Astrocyte (in vitro differentiated cells and primary cell): ENCODE data around the gene UPB1. TPM values are rescaled to one million over a fixed set of nuclear protein-coding genes. Genes with fewer than 3 reads are reported as not detected.

Experiments used
- DNase-seq: peaks from one replicate; pipeline ENCODE4 v3.0.0-alpha.2; 2010; ENCODE audit warnings: low read depth
- FAIRE-seq: peaks from 2 replicates; lab custom pipeline; 2011; peaks lifted over from hg19 to GRCh38; lab: Jason Lieb, UNC
- H2AFZ ChIP-seq: 2 replicates; pipeline ENCODE4 v1.6.0; 2012; ENCODE audit warnings: low read depth, low read length, inconsistent platforms
- H3K27ac ChIP-seq: 2 replicates; pipeline ENCODE4 v1.5.1; 2011; ENCODE audit warnings: low read depth, low read length, inconsistent platforms
- H3K27me3 ChIP-seq: 2 replicates; pipeline ENCODE4 v1.6.0; 2011; ENCODE audit warnings: low read length, inconsistent platforms; ENCODE audit not compliant: insufficient read depth
- H3K36me3 ChIP-seq: 2 replicates; pipeline ENCODE4 v1.5.1; 2011; ENCODE audit warnings: low read length, inconsistent platforms; ENCODE audit not compliant: insufficient read depth
- H3K4me1 ChIP-seq: 2 replicates; pipeline ENCODE4 v1.5.1; 2011; ENCODE audit warnings: low read length, inconsistent platforms; ENCODE audit not compliant: insufficient read depth
- H3K4me2 ChIP-seq: 2 replicates; pipeline ENCODE4 v1.6.0; 2012; ENCODE audit warnings: low read length, inconsistent platforms
- H3K4me3 ChIP-seq: 2 replicates; pipeline ENCODE4 v1.5.1; 2011; ENCODE audit warnings: low read depth, mild to moderate bottlenecking, low read length, inconsistent platforms; ENCODE audit not compliant: insufficient read depth
- H3K79me2 ChIP-seq: 2 replicates; pipeline ENCODE4 v1.6.0; 2012; ENCODE audit warnings: mild to moderate bottlenecking, low read length, inconsistent platforms; ENCODE audit not compliant: insufficient read depth
- H3K9ac ChIP-seq: 2 replicates; pipeline ENCODE4 v1.6.0; 2012; ENCODE audit warnings: mild to moderate bottlenecking, low read length, inconsistent platforms
- H3K9me3 ChIP-seq: 2 replicates; pipeline ENCODE4 v1.5.1; 2012; ENCODE audit warnings: low read depth, mild to moderate bottlenecking, low read length, inconsistent platforms; ENCODE audit not compliant: insufficient read depth
- H4K20me1 ChIP-seq: 2 replicates; pipeline ENCODE4 v1.6.0; 2012; ENCODE audit warnings: low read length, inconsistent platforms; ENCODE audit not compliant: insufficient read depth
- H3K27ac Mint-ChIP-seq: one replicate; pipeline ENCODE4 v1.8.0; 2021; ENCODE audit warnings: mild to moderate bottlenecking, mixed read lengths; ENCODE audit not compliant: unreplicated experiment
- H3K27me3 Mint-ChIP-seq: one replicate; pipeline ENCODE4 v1.8.0; 2021; ENCODE audit warnings: low read depth, mixed read lengths; ENCODE audit not compliant: unreplicated experiment
- H3K36me3 Mint-ChIP-seq: one replicate; pipeline ENCODE4 v1.8.0; 2021; ENCODE audit warnings: low read depth, mixed read lengths; ENCODE audit not compliant: unreplicated experiment
- H3K4me1 Mint-ChIP-seq: one replicate; pipeline ENCODE4 v1.8.0; 2021; ENCODE audit warnings: low read depth, mixed read lengths; ENCODE audit not compliant: unreplicated experiment
- H3K4me3 Mint-ChIP-seq: one replicate; pipeline ENCODE4 v1.8.0; 2021; ENCODE audit warnings: mild to moderate bottlenecking, moderate library complexity, mixed read lengths; ENCODE audit not compliant: unreplicated experiment
- H3K9me3 Mint-ChIP-seq: one replicate; pipeline ENCODE4 v1.8.0; 2021; ENCODE audit warnings: mild to moderate bottlenecking, mixed read lengths; ENCODE audit not compliant: unreplicated experiment
- EZH2 ChIP-seq: IDR thresholded peaks from 2 replicates; pipeline ENCODE4 v1.6.1; 2012; ENCODE audit warnings: mild to moderate bottlenecking, low read length, inconsistent platforms; ENCODE audit not compliant: insufficient read depth
- total RNA-seq: library from RNA; stranded (reverse); gene quantifications from 2 replicates; pipeline ENCODE4 v1.2.1, GENCODE V29; 2021
- TF ChIP-seq, protein P1 (sequence below): IDR thresholded peaks from 2 replicates; pipeline ENCODE4 v1.5.1; 2011; ENCODE audit warnings: low read depth, mild to moderate bottlenecking, inconsistent platforms, low read length, moderate library complexity; ENCODE audit not compliant: insufficient read depth

UPB1 gene
- total RNA-seq, 1 donor from 2014 or later, result 0.30 TPM

DNA sequence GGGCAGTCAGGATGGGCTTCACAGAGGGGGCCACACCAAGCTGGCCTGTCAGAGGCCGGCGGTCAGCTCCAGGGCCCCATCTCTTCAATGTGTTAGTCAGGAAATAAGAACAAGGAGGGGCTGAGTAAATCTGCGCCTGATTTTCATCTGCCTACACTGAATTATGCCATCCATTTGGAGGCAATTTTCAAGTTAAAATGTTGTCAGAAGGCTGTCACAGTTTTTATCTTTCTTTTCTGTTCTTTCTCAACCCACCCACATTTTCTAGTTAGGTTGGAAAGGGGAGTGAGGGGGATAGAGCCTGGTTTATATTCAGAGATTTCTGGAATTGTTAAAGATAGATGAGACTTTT is 48.9 kb upstream of the UPB1 start:
- DNase-seq (no peak), FAIRE-seq (no peak)
- Histone ChIP-seq H3K4me2 (no peak overlapping the region), H3K9ac (no peak overlapping the region), H3K79me2 (no peaks in the 10 kb centered on the region), H3K9me3 (no peaks in the 10 kb centered on the region), H4K20me1 (no peaks in the 10 kb centered on the region), H3K27me3 (no peaks in the 10 kb centered on the region), H2AFZ (no peak overlapping the region), H3K4me3 (no peak overlapping the region), H3K36me3 (no peaks in the 10 kb centered on the region), H3K4me1 (peaks cover 9% of the 10 kb centered on the region), H3K27ac (no peak overlapping the region)
- Mint-ChIP-seq H3K27me3 (peaks cover 17% of the 10 kb centered on the region), H3K4me1 (peaks cover 9% of the 10 kb centered on the region), H3K27ac (no peak overlapping the region), H3K4me3 (no peak overlapping the region), H3K9me3 (peaks cover 3% of the 10 kb centered on the region), H3K36me3 (no peaks in the 10 kb centered on the region)
- TF ChIP-seq EZH2, result no peak
- TF ChIP-seq, protein P1, sequence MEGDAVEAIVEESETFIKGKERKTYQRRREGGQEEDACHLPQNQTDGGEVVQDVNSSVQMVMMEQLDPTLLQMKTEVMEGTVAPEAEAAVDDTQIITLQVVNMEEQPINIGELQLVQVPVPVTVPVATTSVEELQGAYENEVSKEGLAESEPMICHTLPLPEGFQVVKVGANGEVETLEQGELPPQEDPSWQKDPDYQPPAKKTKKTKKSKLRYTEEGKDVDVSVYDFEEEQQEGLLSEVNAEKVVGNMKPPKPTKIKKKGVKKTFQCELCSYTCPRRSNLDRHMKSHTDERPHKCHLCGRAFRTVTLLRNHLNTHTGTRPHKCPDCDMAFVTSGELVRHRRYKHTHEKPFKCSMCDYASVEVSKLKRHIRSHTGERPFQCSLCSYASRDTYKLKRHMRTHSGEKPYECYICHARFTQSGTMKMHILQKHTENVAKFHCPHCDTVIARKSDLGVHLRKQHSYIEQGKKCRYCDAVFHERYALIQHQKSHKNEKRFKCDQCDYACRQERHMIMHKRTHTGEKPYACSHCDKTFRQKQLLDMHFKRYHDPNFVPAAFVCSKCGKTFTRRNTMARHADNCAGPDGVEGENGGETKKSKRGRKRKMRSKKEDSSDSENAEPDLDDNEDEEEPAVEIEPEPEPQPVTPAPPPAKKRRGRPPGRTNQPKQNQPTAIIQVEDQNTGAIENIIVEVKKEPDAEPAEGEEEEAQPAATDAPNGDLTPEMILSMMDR, result no peak

DNA sequence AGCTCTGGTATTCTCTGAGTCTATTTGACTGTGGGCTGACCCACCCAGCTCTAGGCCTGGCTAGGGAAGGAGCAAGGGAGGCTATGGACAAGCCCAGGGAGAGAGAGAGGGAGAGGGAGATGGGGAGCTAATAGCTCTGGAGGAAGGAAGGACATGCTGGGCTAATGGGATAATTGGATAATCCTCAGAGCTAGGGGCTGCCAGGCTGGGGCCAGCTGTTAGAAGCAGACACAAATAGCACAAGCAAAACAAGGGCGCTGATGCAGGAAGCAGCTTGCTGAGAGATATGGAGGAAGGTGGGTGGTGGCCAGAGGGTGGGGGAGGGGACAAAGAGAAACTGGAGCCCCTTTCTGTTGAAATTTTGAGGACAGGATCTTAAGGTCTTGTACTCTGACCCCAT is 44.5 kb upstream of the UPB1 start:
- DNase-seq (no peak), FAIRE-seq (no peak)
- H3K36me3 ChIP-seq, result no peaks in the 10 kb centered on the region
- no peak overlapping the region for H2AFZ ChIP-seq
- H3K27me3 ChIP-seq, result no peaks in the 10 kb centered on the region
- H3K4me1 ChIP-seq, result peaks cover 2% of the 10 kb centered on the region
- Mint-ChIP-seq H3K4me3 (no peak overlapping the region), H3K36me3 (no peaks in the 10 kb centered on the region), H3K27ac (no peak overlapping the region), H3K9me3 (peaks cover 3% of the 10 kb centered on the region), H3K4me1 (peaks cover 5% of the 10 kb centered on the region), H3K27me3 (peaks cover 18% of the 10 kb centered on the region)
- no peak overlapping the region for H3K27ac ChIP-seq
- no peak overlapping the region for H3K4me2 ChIP-seq
- H3K79me2 ChIP-seq, result no peaks in the 10 kb centered on the region
- no peaks in the 10 kb centered on the region for H4K20me1 ChIP-seq
- H3K4me3 ChIP-seq, result no peak overlapping the region
- TF ChIP-seq, protein P1, result no peak
- TF ChIP-seq EZH2, result no peak
- no peak overlapping the region for H3K9ac ChIP-seq
- H3K9me3 ChIP-seq, result no peaks in the 10 kb centered on the region

DNA sequence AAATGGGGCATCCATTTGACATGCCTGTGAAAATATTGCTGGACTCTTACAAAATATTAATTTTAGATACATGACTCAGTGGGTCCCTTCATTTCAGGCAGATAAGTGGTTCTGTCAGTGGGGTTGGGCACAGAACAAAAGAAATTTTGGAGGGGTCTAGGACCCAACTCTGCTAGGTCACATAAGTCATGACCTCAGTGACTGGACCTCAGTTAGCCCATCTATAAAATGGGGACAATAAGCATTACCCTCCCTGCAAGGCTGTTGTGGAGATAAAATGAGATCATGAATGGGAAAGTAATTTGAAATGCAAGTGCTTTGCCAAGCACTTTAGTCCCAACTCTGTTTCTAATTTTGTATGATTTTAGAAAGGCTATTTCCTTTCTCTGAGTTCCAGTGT is 44.0 kb upstream of the UPB1 start:
- H3K4me3 ChIP-seq, result no peak overlapping the region
- no peaks in the 10 kb centered on the region for H3K36me3 ChIP-seq
- Mint-ChIP-seq H3K4me3 (no peak overlapping the region), H3K4me1 (peaks cover 1% of the 10 kb centered on the region), H3K27me3 (peaks cover 20% of the 10 kb centered on the region), H3K27ac (no peak overlapping the region), H3K9me3 (peaks cover 3% of the 10 kb centered on the region), H3K36me3 (no peaks in the 10 kb centered on the region)
- no peak for DNase-seq
- H3K9ac ChIP-seq, result no peak overlapping the region
- H4K20me1 ChIP-seq, result no peaks in the 10 kb centered on the region
- H3K27ac ChIP-seq, result no peak overlapping the region
- no peaks in the 10 kb centered on the region for H3K9me3 ChIP-seq
- no peaks in the 10 kb centered on the region for H3K79me2 ChIP-seq
- no peak overlapping the region for H2AFZ ChIP-seq
- no peaks in the 10 kb centered on the region for H3K27me3 ChIP-seq
- TF ChIP-seq, protein P1, result no peak
- TF ChIP-seq EZH2, result no peak
- no peaks in the 10 kb centered on the region for H3K4me1 ChIP-seq
- H3K4me2 ChIP-seq, result no peak overlapping the region
- no peak for FAIRE-seq
